Measurements from ENCODE around the gene CFAP57.

The CFAP57 gene

GRCh38 chr1:43274804-43275180, 102.7 kb downstream of the CFAP57 start:
- no peak overlapping the region for H3K4me2 ChIP-seq
- no peak overlapping the region for H3K4me3 ChIP-seq (IDR thresholded peaks at IDR 0.05; ENCODE audit: insufficient read depth, low read depth, low read length)
- no peak overlapping the region for H3K27ac ChIP-seq
- no peaks in the 10 kb centered on the region for H3K27me3 ChIP-seq (ENCODE audit: insufficient read depth, low read depth)
- H4K20me1 ChIP-seq (ENCODE audit: insufficient read depth): no peaks in the 10 kb centered on the region
- H3K9ac ChIP-seq: no peak overlapping the region
- H3K4me1 ChIP-seq (ENCODE audit: low read depth, poor library complexity, severe bottlenecking): no peaks in the 10 kb centered on the region
- TF ChIP-seq CTCF (conservative IDR thresholded peaks at IDR 0.05; ENCODE audit: low read depth, low read length): no peak
- peak overlapping the region; percentile 39; the same call in 1 of the 2 replicates for H2AFZ ChIP-seq (ENCODE audit: low read depth)
- no peaks in the 10 kb centered on the region for H3K36me3 ChIP-seq (ENCODE audit: insufficient read depth)
- H3K79me2 ChIP-seq (ENCODE audit: insufficient read depth, low read depth): no peaks in the 10 kb centered on the region

GRCh38 chr1:43275826-43276620, 103.9 kb downstream of the CFAP57 start:
- no peak overlapping the region for H3K4me2 ChIP-seq
- no peaks in the 10 kb centered on the region for H3K4me1 ChIP-seq (ENCODE audit: low read depth, poor library complexity, severe bottlenecking)
- H3K79me2 ChIP-seq (ENCODE audit: insufficient read depth, low read depth): no peaks in the 10 kb centered on the region
- H3K27me3 ChIP-seq (ENCODE audit: insufficient read depth, low read depth): no peaks in the 10 kb centered on the region
- TF ChIP-seq CTCF (conservative IDR thresholded peaks at IDR 0.05; ENCODE audit: low read depth, low read length): no peak
- no peak overlapping the region for H3K27ac ChIP-seq
- H4K20me1 ChIP-seq (ENCODE audit: insufficient read depth): no peaks in the 10 kb centered on the region
- H3K36me3 ChIP-seq (ENCODE audit: insufficient read depth): no peaks in the 10 kb centered on the region
- no peak overlapping the region for H2AFZ ChIP-seq (ENCODE audit: low read depth)
- H3K9ac ChIP-seq: no peak overlapping the region
- no peak overlapping the region for H3K4me3 ChIP-seq (IDR thresholded peaks at IDR 0.05; ENCODE audit: insufficient read depth, low read depth, low read length)

- Histone ChIP-seq H3K27ac (no peak overlapping the region), H2AFZ (ENCODE audit: low read depth) (no peak overlapping the region), H3K36me3 (ENCODE audit: insufficient read depth) (no peaks in the 10 kb centered on the region), H3K4me1 (ENCODE audit: low read depth, poor library complexity, severe bottlenecking) (no peaks in the 10 kb centered on the region), H4K20me1 (ENCODE audit: insufficient read depth) (no peaks in the 10 kb centered on the region), H3K4me2 (no peak overlapping the region), H3K27me3 (ENCODE audit: insufficient read depth, low read depth) (no peaks in the 10 kb centered on the region), H3K4me3 (IDR thresholded peaks at IDR 0.05; ENCODE audit: insufficient read depth, low read depth, low read length) (no peak overlapping the region), H3K79me2 (ENCODE audit: insufficient read depth, low read depth) (no peaks in the 10 kb centered on the region), H3K9ac (no peak overlapping the region)
- TF ChIP-seq CTCF (conservative IDR thresholded peaks at IDR 0.05; ENCODE audit: low read depth, low read length): no peak
Measured at GRCh38 chr1:43276673-43277072, 104.5 kb downstream of the CFAP57 start.

- Histone ChIP-seq H3K4me1 (ENCODE audit: low read depth, poor library complexity, severe bottlenecking) (no peaks in the 10 kb centered on the region), H3K36me3 (ENCODE audit: insufficient read depth) (no peaks in the 10 kb centered on the region)
Measured at GRCh38 chr1:43277116-43277876, 105.2 kb downstream of the CFAP57 start.

More at GRCh38 chr1:43277116-43277876, 105.2 kb downstream of the CFAP57 start:
- Histone ChIP-seq H3K4me2 (no peak overlapping the region), H3K27me3 (ENCODE audit: insufficient read depth, low read depth) (no peaks in the 10 kb centered on the region), H4K20me1 (ENCODE audit: insufficient read depth) (no peaks in the 10 kb centered on the region), H3K9ac (no peak overlapping the region), H2AFZ (ENCODE audit: low read depth) (no peak overlapping the region), H3K27ac (no peak overlapping the region), H3K79me2 (ENCODE audit: insufficient read depth, low read depth) (no peaks in the 10 kb centered on the region), H3K4me3 (IDR thresholded peaks at IDR 0.05; ENCODE audit: insufficient read depth, low read depth, low read length) (no peak overlapping the region)
- no peak for TF ChIP-seq CTCF (conservative IDR thresholded peaks at IDR 0.05; ENCODE audit: low read depth, low read length)
